GM21786 (cell line): Measurements from ENCODE around the gene MACROD2.

Experiments used
- ATAC-seq: cut with Tn5 transposase; IDR thresholded peaks from one replicate; pipeline ENCODE4 v1.9.1; 2021; ENCODE audit not compliant: unreplicated experiment

Gene MACROD2

DNA sequence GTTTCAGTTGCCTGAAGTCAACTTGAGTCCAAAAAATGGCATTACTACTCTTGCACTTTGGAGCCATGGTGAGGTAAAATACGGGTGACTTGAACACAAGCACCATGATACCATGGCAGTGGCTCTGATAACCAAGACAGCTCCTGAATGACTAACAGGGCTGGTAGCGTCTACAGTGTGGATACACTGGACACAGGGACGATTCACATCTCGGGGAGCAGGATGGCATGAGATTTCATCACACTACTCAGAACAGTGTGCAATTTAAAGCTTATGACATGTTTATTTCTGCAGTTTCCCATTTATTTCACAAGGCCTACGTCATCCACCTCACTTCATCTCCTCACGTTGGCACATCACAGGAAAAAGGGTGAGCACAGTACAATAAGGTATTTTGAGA is 1627.1 kb downstream of the MACROD2 start:
- no peak for ATAC-seq

GRCh38 chr20:15623215-15623614 is 1627.9 kb downstream of the MACROD2 start:
- ATAC-seq = no peak

DNA sequence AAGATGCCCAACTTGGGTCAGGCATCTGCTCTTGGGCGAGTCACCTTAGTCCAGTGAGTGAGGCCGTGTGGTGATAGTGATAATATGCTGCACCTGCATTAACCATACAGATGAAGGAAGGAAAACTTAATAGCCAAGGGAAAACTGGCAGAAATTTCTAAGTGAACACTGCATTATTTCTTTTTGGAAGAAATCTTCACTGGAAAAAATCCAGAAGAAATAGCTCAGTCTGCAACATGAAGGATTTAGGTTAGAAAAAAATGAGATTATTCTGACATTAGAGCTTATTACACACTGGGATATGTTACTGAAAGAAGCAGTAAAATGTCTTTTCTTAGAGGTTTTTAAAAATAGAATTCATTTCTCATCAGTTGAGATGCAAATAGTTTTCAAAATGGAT is 1630.7 kb downstream of the MACROD2 start:
- no peak for ATAC-seq

GRCh38 chr20:15627089-15627488 is 1631.8 kb downstream of the MACROD2 start:
- no peak for ATAC-seq

DNA sequence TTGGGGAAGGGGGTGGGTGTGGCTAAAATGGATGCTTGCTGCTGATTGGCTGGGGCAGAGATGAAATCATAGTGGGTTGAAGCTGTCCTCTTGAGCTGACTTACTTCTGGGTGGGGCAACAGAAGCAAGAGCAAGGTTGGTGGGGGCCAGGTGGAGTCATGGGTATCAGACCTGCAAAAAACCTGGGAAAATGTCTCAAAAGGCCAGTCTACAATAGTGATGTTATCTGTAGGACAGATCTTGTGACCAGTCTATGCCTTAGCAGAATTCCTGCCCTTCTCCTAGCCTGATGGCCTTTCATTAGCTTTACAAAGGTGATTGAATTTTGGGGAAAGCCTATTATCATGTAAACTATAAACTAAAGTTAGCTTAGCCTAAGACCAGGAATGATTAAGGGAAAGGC is 1632.2 kb downstream of the MACROD2 start:
- ATAC-seq = no peak

DNA sequence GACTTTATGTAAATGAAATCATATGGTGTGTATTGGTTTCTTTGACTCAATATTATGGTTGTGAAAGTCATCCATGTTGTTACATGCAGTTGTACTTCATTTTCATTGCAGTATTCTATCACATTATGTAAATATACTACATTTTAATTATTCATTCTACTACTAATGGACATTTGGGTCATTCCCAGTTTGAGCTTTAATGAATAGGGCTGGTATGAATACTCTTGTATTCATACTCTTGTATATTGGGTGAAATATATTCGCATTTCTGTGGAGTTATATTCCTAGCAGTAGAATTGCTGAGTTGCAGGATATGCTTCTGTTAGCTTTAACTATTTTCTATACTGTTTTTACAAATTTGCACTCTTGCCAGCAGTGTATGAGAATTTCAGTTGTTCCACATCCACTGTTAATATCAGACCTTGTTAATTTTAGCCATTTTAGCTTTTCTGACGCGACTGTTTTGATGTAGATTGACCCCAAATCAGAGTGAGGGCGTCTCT is 1633.6 kb downstream of the MACROD2 start:
- no peak for ATAC-seq

DNA sequence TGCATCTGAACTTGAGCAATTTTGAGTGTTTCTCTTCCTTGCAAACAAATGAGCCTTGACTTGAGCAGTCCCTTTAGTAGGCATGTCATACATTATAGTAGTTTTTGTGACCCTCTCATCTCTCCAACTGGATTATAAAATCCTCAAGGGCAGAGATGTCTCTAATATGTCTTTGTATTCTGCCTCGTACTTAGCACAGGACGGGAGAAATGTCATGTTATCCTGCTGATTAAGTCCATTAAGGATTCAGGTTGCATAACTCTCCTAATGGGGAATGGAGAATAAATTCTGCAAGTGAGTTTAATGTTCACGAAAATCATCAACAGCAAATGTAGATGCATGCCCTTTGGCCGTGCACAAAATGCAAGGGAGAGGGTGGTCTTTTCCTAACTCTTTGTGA is 1635.0 kb downstream of the MACROD2 start:
- ATAC-seq = no peak

DNA sequence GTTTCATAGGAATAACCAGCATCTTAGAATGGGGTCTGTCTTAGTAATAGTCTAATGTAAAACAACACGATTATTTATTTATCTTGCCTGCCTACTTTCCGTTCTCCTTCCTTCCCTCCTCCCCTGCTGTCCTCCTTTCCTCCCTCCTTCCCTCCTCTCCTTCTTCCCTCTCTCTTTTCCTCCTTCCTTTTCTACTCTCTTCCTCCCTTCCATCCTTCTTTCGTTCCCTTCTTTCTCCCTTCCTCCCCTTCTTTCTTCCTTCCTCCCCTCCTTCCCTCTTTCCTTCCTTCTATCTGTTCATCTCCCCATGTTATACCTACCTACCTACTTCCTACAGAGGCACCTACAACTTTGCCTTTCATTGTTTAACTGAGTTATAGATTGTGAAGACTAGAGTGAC is 1637.4 kb downstream of the MACROD2 start:
- no peak for ATAC-seq

DNA sequence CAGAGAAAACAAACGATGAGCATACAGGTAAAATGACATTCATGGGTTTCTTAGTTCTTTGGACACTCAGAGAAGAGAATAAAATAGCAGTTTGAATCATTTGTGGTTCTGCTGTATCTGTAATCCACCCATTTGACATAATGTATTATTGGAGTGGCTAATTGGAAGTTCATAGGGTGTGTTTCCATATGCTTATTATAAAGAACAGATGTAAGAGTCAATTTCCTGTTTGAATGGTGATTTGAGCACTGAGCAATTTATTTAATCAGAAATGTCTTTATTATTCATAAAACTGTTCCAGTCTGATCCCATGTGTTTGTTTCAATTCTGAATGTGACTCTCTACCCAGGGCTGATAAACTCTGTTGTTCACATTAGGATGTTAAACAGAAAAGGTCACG is 1638.8 kb downstream of the MACROD2 start:
- no peak for ATAC-seq

- ATAC-seq = no peak
These were observed 1642.2 kb downstream of the MACROD2 start for GRCh38 chr20:15637546-15637945.

- no peak for ATAC-seq
These were observed 1642.8 kb downstream of the MACROD2 start for GRCh38 chr20:15637950-15638754.

DNA sequence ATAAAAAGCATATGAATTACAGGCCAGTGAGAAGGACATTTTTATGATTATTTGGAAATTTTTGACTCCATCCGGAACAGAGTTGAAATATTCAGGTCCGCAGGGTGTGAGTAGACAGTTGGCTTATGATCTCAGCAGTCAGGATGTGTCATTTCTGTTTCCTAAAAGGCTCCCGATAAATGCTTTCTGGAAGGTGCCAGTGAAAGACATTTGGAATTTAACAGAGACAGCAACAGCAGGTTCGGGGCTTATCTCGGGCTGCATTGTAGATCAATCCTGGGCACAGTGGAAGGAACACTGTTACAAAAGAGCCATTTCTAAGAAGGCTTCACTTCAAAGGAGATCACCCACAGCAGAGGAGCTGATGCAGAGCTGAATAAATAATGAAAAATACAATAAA is 1643.5 kb downstream of the MACROD2 start:
- no peak for ATAC-seq

- no peak for ATAC-seq
These were observed 1644.5 kb downstream of the MACROD2 start for GRCh38 chr20:15639839-15640238.

DNA sequence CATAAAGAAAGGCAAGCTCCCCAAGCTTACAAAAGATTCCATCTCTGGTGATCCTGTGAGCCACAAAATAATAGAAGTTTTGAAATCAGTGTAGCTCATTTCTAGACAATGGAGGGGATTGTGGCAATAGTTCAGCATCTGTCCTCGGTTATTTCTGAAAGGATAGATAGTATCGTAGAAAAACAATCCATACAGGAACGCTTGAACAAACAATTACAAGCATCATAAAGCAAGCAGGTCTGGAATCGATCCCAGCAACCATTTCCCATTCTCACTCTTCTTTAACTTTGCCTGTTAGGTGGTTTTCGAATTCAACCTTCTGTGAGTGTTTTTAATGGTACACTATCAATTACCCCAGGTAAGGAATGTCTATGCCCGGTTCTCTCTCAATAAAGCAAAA is 1646.8 kb downstream of the MACROD2 start:
- no peak for ATAC-seq

DNA sequence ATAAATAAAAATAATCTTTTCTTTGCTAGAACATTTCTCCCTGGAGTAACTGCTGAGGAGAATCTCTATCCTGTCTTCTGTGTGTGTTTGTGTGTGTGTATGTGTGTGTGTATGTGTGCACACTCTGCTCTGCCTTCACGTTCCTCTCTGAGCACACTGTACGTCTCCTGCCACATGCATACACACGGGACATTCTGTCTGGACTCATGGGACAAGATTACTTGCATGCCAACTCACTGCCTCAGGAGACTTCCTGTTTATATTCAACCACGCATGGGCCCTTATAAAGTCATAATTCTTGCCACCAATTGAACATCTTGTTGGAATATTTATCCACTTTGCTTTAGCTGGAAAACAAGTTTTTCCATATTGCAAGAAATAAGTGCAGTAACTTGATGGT is 1647.4 kb downstream of the MACROD2 start:
- ATAC-seq = no peak

- ATAC-seq = no peak
These were observed 1648.4 kb downstream of the MACROD2 start for GRCh38 chr20:15643713-15644112.

- no peak for ATAC-seq
These were observed 1650.5 kb downstream of the MACROD2 start for GRCh38 chr20:15645816-15646215.

GRCh38 chr20:15653396-15654207 is 1658.3 kb downstream of the MACROD2 start:
- ATAC-seq = peak; percentile 7

GRCh38 chr20:15654208-15654649 is 1658.9 kb downstream of the MACROD2 start:
- ATAC-seq = peak; percentile 98

DNA sequence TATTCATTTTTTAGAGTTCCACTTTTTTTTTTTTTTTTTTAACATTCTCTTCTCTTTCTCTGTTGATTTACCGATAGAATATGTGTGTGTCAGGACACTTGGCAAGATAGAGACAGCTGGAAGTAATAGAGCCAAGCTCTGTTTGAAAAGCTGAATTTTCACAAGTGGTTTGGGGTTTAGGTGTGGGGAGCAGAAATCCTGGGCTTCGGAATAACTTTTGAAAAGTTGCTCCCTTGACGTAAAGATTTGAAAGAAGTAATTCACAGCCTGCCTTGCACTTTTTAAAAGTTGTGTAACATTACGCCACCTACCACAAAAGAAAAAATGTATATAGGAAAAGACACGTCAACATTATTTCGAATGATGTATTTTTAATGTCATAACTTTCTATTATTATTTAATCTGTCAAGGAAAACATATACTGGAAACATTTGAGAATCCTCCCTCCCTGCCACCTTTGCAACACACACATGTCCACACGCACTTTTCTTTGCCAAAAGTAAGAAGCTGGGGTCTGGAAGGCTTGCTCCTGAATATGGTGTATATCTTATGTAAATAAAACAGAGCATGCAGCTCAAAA is 1660.1 kb downstream of the MACROD2 start:
- ATAC-seq = no peak

- ATAC-seq = no peak
These were observed 1660.8 kb downstream of the MACROD2 start for GRCh38 chr20:15656124-15656523.

DNA sequence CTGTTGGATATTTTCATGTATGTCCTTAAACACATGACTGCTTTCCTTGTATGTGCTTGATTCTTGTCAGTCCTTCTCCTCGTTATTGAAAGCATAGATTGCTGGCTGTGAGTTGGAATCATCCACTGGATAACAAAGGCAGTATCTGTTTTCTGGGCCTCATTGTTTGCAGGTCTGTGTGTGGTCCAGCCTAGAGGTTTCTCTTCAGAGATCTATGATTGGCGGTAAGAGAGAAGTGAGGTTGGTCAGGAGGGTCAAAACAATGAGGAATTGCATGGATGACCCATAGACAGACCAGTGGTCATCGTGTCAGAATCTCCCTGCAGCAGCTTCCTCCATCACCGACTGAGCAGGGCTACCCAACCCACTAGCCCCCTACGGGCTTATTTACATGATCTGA is 1663.0 kb downstream of the MACROD2 start:
- ATAC-seq = no peak
